Caco-2 (cell line): ENCODE results near the gene GCLM. TPM values are rescaled to one million over a fixed set of nuclear protein-coding genes. Genes with fewer than 3 reads are reported as not detected.

Experiments used
- BruUV-seq: library from RNA; stranded (reverse); fragments of 400-500 nt; replicated peaks from 2 replicates; lab custom pipeline; 2021; lab: Mats Ljungman, UMichigan
- CTCF ChIA-PET: fragments of 300-600 bp; sonication (Branson Sonifier 250); formaldehyde crosslinking; loops from one replicate; lab custom pipeline; 2022; ENCODE audit warnings: antibody characterized with exemption; lab: Charles Lee
- POLR2A ChIA-PET: fragments of 300-600 bp; sonication (Branson Sonifier 250); formaldehyde crosslinking; loops from one replicate; lab custom pipeline; 2022; ENCODE audit warnings: antibody characterized with exemption; lab: Charles Lee
- DNase-seq, 2 experiments: peaks; one replicate each; pipeline versions ENCODE4 v3.0.0 to v3.0.0-alpha.2; 2020 to 2022
- H3K27me3 ChIP-seq: replicated peaks from 2 replicates; pipeline ENCODE4 v1.6.0; 2011; ENCODE audit warnings: low read length; ENCODE audit not compliant: control insufficient read depth, insufficient read depth
- H3K36me3 ChIP-seq: 2 replicates; pipeline ENCODE4 v1.5.1; 2011; ENCODE audit warnings: low read length; ENCODE audit not compliant: control insufficient read depth, insufficient read depth
- H3K4me1 ChIP-seq: fragments of 250-450 bp; sonication (Bioruptor Pico); 2 replicates; pipeline ENCODE4 v1.5.1; 2020; ENCODE audit warnings: mild to moderate bottlenecking
- H3K4me3 ChIP-seq: 2 replicates; pipeline ENCODE4 v1.5.1; 2011; ENCODE audit warnings: low read depth, mild to moderate bottlenecking, control low read depth, low read length
- H3K9me3 ChIP-seq: fragments of 250-450 bp; sonication (Bioruptor Pico); 2 replicates; pipeline ENCODE4 v1.5.1; 2020; ENCODE audit warnings: mild to moderate bottlenecking, moderate library complexity
- H3K27ac Mint-ChIP-seq: one replicate; pipeline ENCODE4 v1.8.0; 2022; ENCODE audit warnings: mixed read lengths; ENCODE audit not compliant: unreplicated experiment
- H3K27me3 Mint-ChIP-seq: one replicate; pipeline ENCODE4 v1.8.0; 2022; ENCODE audit warnings: mixed read lengths; ENCODE audit not compliant: insufficient read depth, unreplicated experiment
- H3K36me3 Mint-ChIP-seq: one replicate; pipeline ENCODE4 v1.8.0; 2022; ENCODE audit warnings: mild to moderate bottlenecking, mixed read lengths; ENCODE audit not compliant: insufficient read depth, unreplicated experiment
- H3K4me1 Mint-ChIP-seq: one replicate; pipeline ENCODE4 v1.8.0; 2022; ENCODE audit warnings: low read depth, mixed read lengths; ENCODE audit not compliant: unreplicated experiment
- H3K4me3 Mint-ChIP-seq: one replicate; pipeline ENCODE4 v1.8.0; 2022; ENCODE audit warnings: mild to moderate bottlenecking, moderate library complexity, mixed read lengths; ENCODE audit not compliant: unreplicated experiment
- H3K9me3 Mint-ChIP-seq: one replicate; pipeline ENCODE4 v1.8.0; 2022; ENCODE audit warnings: mixed read lengths; ENCODE audit not compliant: unreplicated experiment
- intact Hi-C: fragments of 100-400 bp; cut with micrococcal nuclease; formaldehyde crosslinking; loops from one replicate; pipeline ENCODE4 v1.10.0; 2022; ENCODE audit not compliant: unreplicated experiment
- total RNA-seq: library from RNA; stranded (reverse); gene quantifications from 2 replicates; pipeline ENCODE4 v1.2.3, GENCODE V29; 2022
- TF ChIP-seq, protein P1 (sequence below), 2 experiments: fragments of 200-600 bp in 1 of 2; IDR thresholded peaks; 1 replicate in 1 of 2; 2 replicates in 1 of 2; pipeline versions ENCODE4 v1.5.1 to v1.8.0; 2011 to 2022; ENCODE audit warnings: antibody characterized with exemption in 1 of 2, control low read depth in 1 of 2, inconsistent platforms in 1 of 2, low read depth in 1 of 2, low read length in 1 of 2, mild to moderate bottlenecking in 1 of 2, moderate library complexity in 1 of 2; ENCODE audit not compliant: insufficient read depth in 1 of 2, severe bottlenecking in 1 of 2, unreplicated experiment in 1 of 2

Gene GCLM
- total RNA-seq, 1 experiment from 2014 or later: 11.8 TPM

DNA sequence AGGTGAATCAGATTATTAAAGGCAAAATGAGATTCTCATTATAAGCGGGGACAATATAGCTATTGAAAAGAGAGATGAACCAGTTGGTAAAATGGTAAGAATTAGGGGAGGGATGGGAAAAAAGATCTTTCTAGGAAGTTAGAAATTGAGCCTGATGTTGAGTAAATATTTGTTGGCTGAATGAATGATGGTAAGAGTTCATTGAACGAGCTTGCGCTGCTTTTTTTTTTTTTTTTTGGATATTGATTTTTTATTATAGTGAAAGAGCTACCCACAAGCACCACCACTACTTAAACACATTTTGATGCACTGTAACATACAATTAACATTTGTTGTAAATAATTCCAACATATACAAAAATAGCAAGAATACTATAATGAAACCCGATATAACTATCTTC, 1.1 kb upstream of the GCLM start:
- intact Hi-C loops: no loop called here
- no TSS peak for BruUV-seq

DNA sequence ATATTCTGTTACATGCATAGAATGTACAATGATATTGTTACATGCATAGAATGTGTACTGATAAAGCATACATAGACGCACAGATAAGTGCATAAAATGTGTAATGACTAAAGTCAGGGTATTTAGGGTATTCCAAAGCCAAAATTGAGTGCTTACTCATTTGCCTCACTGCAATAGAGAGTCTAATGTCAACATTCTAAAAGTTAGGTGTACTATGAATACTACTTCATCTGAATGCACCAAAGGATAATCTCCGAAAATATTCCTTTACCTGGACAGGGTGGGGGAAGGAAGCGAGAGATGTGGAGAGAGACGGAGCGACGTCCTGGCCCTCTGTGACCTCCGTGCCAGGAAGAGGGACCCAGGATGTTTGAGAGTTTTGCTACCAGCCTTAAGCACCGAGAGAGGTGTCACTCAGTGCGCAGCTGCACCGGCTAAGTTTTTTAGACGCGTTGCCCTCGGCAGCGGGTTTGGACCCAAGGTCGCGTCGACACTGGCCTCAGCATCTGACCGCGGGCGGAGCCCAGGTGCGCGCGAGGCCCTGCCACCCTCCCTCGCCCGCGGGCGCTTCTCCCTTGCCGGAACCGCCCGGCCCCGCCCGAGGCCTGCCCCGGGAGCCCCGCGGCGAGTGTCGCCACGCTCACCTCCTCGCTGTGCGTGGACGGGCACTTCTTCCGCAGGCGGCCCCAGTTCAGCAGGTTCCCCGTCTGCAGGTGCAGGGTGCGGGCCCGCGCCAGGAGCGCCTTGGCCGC, 660 bp downstream of the GCLM start:
- no peaks in the 10 kb centered on the region for H3K4me1 Mint-ChIP-seq
- H3K4me3 ChIP-seq: peak overlapping the region; percentile 40
- peak overlapping the region; percentile 82 for H3K4me3 Mint-ChIP-seq
- ChIA-PET POLR2A (interaction anchor here (2.1 kb wide), 1 partner anchor 29 kb away, joined by 6 read pairs; no protein-coding TSS in a partner anchor), CTCF (no interaction called here)
- no peaks in the 10 kb centered on the region for H3K4me1 ChIP-seq
- TF ChIP-seq, protein P1, sequence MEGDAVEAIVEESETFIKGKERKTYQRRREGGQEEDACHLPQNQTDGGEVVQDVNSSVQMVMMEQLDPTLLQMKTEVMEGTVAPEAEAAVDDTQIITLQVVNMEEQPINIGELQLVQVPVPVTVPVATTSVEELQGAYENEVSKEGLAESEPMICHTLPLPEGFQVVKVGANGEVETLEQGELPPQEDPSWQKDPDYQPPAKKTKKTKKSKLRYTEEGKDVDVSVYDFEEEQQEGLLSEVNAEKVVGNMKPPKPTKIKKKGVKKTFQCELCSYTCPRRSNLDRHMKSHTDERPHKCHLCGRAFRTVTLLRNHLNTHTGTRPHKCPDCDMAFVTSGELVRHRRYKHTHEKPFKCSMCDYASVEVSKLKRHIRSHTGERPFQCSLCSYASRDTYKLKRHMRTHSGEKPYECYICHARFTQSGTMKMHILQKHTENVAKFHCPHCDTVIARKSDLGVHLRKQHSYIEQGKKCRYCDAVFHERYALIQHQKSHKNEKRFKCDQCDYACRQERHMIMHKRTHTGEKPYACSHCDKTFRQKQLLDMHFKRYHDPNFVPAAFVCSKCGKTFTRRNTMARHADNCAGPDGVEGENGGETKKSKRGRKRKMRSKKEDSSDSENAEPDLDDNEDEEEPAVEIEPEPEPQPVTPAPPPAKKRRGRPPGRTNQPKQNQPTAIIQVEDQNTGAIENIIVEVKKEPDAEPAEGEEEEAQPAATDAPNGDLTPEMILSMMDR (IDR thresholded peaks at IDR 0.05; ENCODE audit: insufficient read depth in 1 of 2, low read depth in 1 of 2, low read length in 1 of 2, severe bottlenecking in 1 of 2, unreplicated experiment in 1 of 2): no peak
- no peaks in the 10 kb centered on the region for H3K9me3 ChIP-seq
- DNase-seq: peak; percentile 36 to 39
- H3K27me3 Mint-ChIP-seq: peaks cover 4% of the 10 kb centered on the region
- no TSS peak for BruUV-seq
- no peaks in the 10 kb centered on the region for H3K9me3 Mint-ChIP-seq
- no peaks in the 10 kb centered on the region for H3K36me3 ChIP-seq
- intact Hi-C loops: loop anchor here (2.0 kb wide), 2 partner anchors 22 to 30 kb away; partner anchors contain the start of gene DNTTIP2
- H3K27me3 ChIP-seq: no peaks in the 10 kb centered on the region
- H3K27ac Mint-ChIP-seq: peak overlapping the region; percentile 22
- no peaks in the 10 kb centered on the region for H3K36me3 Mint-ChIP-seq

More for the DNA sequence above, 1.1 kb upstream of the GCLM start:
- Histone ChIP-seq H3K4me3 (no peak overlapping the region), H3K4me1 (no peaks in the 10 kb centered on the region), H3K27me3 (no peaks in the 10 kb centered on the region), H3K36me3 (no peaks in the 10 kb centered on the region), H3K9me3 (no peaks in the 10 kb centered on the region)
- no peaks in the 10 kb centered on the region for H3K4me1 Mint-ChIP-seq
- H3K4me3 Mint-ChIP-seq: no peak overlapping the region
- H3K27me3 Mint-ChIP-seq: peaks cover 9% of the 10 kb centered on the region
- POLR2A ChIA-PET: interaction anchor here (2.1 kb wide), 1 partner anchor 31 kb away, joined by 6 read pairs; no protein-coding TSS in a partner anchor
- DNase-seq: no peak
- H3K36me3 Mint-ChIP-seq: no peaks in the 10 kb centered on the region
- no peaks in the 10 kb centered on the region for H3K9me3 Mint-ChIP-seq
- CTCF ChIA-PET: interaction anchor here (0.6 to 0.7 kb wide), 3 partner anchors 15 to 63 kb away, joined by 3 to 7 read pairs (median 3); no protein-coding TSS in a partner anchor
- TF ChIP-seq, protein P1 (IDR thresholded peaks at IDR 0.05; ENCODE audit: insufficient read depth in 1 of 2, low read depth in 1 of 2, low read length in 1 of 2, severe bottlenecking in 1 of 2, unreplicated experiment in 1 of 2): no peak
- H3K27ac Mint-ChIP-seq: peak overlapping the region; percentile 22

DNA sequence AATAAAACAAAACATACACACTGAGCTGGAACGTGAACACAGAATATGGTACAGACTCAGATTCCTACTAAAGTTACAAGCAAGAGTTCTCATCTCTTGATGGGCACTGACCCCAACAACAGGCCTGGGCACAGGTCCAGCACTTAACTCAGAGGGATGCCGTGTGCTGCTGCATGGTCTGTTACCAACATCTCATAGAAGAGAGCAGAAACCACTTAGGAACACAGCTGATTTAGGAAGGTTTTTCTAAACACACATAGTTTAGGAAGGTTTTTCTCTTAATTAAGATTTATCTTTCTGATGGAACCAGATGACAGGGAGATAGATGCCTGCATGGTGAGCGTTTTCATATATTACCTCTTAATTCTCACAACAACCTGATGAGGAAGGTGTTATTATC, 1.5 kb downstream of the GCLM start:
- Histone ChIP-seq H3K36me3 (no peaks in the 10 kb centered on the region), H3K9me3 (no peaks in the 10 kb centered on the region), H3K27me3 (no peaks in the 10 kb centered on the region), H3K4me1 (no peaks in the 10 kb centered on the region), H3K4me3 (no peak overlapping the region)
- intact Hi-C loops: loop anchor here (2.0 kb wide), 3 partner anchors 21 to 61 kb away; partner anchors contain the start of gene DNTTIP2
- DNase-seq: no peak
- H3K27me3 Mint-ChIP-seq: no peaks in the 10 kb centered on the region
- H3K4me3 Mint-ChIP-seq: peak overlapping the region; percentile 40
- TF ChIP-seq, protein P1 (IDR thresholded peaks at IDR 0.05; ENCODE audit: insufficient read depth in 1 of 2, low read depth in 1 of 2, low read length in 1 of 2, severe bottlenecking in 1 of 2, unreplicated experiment in 1 of 2): no peak
- no peaks in the 10 kb centered on the region for H3K9me3 Mint-ChIP-seq
- ChIA-PET POLR2A (no interaction called here), CTCF (no interaction called here)
- H3K36me3 Mint-ChIP-seq: no peaks in the 10 kb centered on the region
- H3K27ac Mint-ChIP-seq: no peak overlapping the region
- no peaks in the 10 kb centered on the region for H3K4me1 Mint-ChIP-seq
- no TSS peak for BruUV-seq
